GM21786 (cell line): ENCODE measurements around the gene HUS1B.
"Not testable (repeated sequence)": the region's sequence is repeated elsewhere in the genome, so short reads cannot be mapped to it uniquely, and the experiment has no call there.

Experiments
- ATAC-seq: cut with Tn5 transposase; IDR thresholded peaks from one replicate; pipeline ENCODE4 v1.9.1; 2021; ENCODE audit not compliant: unreplicated experiment

Gene HUS1B

DNA sequence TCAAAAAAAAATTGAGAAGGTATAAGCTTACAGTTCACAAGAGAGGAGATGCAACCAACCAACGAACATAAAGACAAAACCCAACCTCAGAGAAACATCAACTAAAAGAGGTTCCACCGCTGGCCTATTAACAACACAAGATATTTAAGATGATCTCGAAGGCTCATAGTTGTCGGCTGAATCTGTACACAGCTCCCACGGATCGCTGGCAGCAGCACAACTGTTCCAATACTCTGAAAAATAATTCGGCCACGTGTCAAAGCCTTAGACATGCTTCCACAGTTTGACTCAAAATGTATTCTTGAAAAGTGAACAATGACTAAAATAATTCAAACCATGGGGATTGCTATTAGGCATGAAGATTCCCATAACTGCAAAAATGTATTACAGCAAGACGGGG lies 22.4 kb upstream of the HUS1B start:
- ATAC-seq, result no peak

DNA sequence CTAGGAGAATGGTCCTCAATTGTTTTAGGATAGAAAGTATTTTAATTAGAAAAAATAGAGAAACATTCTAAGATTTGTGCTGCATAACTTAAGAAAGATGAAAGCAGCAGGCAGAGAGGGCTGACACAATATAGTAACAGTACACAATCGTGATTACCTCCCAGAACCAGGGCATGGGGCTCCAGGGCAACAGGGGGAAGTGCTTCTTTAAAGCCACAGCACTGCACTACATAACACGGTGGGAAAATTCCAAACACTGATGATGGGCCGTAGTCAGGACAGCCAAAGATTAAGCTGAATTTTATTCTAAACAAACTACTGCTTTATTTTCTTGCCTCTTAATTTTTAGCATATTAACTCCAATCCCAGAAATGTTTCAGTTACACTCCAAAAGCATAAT lies 21.6 kb upstream of the HUS1B start:
- no peak for ATAC-seq

DNA sequence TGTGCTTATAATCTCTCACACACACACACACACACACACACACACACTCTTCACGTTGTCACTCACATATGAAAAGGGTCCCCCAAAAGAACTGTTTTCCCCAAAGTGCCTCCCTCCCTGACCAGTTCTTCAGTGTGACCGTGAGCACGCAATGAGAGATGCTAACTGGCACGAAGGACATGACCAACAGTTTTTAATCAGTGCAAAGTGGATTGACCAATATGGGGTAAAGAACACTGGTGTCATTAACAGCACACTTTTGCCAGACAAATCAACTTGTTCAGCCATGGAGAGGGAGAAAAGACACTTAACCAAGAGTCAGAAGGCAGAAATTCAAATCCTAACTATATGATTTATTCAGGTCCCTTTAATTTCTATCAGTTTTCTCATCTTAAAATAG lies 21.0 kb upstream of the HUS1B start:
- no peak for ATAC-seq

DNA sequence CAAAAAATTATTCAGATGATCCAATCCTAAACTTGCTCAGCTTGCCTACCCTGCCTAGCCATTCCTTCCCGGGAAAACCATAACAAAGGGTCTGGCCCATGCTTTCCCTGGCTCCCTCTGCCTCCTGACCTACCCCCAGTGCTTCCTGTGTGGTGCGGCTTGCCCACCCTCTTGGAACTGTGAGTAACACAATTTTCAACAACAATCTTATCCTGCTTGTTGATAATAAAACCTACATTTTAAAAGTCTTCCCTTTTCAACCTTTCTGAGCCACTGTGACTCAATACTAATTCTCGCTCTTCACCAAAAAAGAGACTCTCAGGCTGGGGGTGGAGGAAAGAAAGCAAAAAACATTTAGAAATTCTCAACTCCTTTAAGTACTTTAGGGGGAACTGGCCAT lies 18.1 kb upstream of the HUS1B start:
- no peak for ATAC-seq

DNA sequence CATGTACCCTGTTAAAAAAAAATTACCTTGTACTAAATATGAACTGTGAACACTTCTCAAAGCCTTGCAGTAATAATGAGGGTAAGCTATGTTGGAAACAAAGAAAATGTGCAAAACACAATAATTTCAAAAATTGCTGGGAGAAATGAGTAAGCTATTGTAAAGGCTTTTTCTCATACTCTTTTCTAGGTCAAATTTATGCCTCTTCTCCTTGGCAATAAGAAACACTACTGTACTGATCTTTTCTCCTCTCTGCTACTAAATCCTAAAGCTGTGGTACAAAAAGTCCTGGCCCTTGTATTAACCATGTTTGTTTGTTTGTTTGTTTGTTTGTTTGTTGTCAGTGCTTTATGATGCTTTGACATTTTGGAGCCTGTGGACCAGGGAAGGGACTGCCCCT lies 17.5 kb upstream of the HUS1B start:
- ATAC-seq, result no peak

DNA sequence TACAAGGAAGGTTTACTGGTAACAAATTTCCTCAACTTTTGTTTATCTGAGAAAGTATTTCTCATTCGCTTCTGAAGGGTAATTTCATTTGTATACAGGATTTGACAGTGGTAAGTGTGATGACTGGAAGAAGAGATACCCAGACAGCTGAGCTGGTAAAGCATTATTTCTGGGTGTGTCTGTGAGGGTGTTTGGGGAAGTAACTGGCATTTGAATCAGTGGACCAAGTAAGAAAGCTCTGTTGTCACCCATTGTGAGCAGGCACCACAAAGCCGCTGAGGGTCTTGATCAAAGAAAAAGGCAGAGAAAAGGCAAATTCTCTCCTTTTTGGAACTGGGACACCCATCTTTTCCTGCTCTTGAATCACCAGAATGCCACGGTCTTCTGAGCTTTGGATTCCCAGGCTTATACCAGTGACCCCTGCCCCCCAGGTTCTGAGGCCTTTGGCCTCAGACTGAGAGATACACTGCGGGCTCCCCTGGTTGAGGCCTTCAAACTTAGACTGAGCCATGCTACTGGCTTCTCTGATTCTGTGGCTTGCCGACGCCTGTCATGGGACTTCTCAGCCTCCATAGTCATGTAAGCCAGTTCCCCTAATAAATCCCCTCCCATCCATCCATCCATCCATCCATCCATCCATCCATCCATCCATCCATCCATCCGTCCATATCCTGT lies 10.5 kb upstream of the HUS1B start:
- ATAC-seq, result no peak

DNA sequence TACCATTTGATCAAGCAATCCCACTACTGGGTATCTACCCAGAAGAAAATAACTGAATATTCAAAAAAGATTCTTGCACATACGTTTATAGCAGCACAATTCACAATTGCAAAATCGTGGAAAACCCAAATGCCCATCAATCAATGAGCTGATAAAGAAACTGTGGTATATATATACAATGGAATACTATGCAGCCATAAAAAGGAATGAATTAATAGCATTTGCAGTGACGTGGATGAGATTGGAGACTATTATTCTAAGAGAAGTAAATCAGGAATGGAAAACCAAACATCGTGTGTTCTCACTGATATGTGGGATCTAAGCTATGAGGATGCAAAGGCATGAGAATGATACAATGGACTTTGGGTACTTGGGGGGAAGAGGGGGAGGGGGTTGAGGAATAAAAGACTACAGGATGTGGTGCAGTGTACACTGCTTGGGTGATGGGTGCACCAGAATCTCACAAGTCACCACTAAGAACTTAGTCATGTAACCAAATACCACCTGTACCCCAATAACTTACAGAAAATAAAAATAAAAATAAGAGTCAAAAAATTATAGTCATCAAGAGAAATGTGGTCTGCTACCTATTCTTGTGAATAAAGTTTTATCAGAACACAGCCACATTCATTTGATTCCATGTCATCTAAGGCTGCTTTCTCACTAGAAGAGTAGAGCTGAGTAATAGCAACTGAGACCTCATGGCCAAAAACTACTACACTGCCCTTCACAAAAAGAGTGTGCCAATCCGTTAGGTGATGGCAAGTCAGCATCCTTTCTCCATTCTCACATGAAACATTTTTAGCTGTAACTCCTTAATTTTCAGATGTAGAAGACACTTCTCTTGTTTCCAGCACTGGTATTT lies 8.7 kb upstream of the HUS1B start:
- ATAC-seq, result no peak

DNA sequence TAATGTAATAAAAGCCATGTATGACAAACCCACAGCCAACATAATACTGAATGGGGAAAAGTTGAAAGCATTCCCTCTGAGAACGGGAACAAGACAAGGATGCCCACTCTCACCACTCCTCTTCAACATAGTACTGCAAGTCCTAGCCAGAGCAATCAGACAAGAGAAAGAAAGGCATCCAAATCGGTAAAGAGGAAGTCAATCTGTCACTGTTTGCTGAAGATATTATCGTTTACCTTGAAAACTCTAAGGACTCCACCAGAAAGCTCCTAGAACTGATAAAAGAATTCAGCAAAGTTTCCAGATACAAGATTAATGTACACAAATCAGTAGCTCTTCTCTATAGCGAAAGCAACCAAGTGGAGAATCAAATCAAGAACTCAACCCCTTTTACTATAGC lies 6.9 kb upstream of the HUS1B start:
- not testable (repeated sequence) for ATAC-seq

DNA sequence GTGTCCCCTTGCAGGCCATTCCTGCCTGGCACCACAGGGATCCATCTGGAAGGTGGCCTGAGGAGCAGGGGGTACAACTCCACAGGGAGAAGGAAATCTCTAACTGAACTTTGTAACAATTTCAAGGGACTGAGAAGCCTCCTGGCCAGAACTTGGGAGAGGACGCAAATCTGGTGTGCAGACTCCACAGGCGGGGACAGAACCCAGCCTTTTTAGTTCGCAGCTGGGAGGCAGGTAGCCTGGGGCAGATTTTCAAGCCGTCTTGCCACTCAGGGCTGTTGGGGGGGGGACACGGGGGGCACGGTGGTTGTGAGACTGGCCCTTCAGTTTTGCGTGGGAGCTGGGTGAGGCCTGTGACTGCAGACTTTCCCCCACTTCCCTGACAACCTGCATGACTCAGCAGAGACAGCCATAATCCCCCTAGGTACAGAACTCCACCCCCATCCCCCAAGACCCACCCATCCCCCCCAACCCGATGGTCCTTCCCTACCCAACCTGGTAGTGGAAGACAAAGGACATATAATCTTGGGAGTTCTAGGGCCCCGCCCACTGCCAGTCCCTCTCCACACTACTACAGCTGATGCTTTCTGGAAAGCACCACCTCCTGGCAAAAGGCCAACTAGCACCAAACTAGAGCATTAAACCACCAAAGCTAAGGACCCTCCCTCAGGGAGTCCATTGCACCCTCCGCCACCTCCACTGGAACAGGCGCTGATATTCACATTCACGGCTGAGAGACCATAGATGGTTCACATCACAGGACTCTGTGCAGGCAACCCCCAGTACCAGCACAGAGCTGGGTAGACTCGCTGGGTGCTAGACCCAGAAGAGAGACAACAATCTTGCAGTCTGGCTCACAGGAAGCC lies 3.0 kb upstream of the HUS1B start:
- no peak for ATAC-seq

DNA sequence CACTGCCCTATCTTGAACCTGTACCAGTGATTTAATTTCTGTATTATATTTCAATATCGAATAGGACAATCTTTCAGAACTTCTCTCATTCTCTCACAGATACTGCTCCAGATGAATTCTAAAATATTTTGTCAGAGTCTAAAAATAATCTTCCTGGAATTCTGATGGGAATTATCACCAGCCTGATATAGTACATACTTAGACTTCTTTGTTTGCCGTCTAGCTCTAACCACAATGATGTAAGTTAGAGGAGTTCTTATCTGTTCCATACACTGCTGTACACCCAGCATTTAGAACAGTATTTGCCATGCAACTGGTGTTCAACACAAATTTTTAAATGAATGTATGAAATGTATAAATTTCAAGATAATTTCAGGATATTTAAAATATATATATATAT lies 1.3 kb upstream of the HUS1B start:
- ATAC-seq, result no peak

DNA sequence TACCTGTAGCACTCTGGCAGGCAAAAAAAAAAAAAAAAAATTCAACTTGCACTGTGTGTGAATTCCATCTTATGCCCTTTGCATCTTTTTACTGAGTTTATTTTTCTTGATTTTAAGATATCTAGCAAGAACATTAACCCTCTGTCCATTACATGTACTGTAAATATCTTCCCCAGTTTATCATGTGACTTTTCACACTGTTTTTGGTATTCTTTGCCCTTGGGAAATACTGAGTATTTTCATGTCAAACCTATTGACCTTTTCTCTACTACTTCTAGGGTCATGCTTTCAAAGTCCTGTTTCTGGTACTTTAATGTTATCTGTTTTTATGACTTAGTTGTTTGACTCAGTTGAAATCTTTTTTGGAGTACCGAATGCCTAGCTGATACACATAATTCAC lies 843 bp upstream of the HUS1B start:
- ATAC-seq, result no peak

DNA sequence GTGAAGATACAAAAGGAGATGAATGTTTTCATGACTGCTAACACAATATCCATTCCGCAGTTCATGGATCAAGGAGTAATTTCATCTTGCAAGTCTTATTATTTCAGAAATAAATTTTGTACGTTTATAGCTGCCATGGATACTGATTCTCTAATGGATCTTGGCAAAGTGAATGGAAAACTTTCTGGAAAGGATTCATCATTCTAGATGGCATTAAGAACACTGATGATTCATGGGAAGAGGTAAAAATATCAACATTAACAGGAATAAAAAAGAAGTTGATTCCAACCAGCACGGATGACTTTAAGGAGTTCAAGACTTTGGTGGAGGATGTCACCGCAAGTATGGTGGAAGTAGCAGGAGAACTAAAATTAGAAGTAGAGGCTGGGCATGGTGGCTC lies 2.8 kb downstream of the HUS1B start:
- ATAC-seq, result no peak

DNA sequence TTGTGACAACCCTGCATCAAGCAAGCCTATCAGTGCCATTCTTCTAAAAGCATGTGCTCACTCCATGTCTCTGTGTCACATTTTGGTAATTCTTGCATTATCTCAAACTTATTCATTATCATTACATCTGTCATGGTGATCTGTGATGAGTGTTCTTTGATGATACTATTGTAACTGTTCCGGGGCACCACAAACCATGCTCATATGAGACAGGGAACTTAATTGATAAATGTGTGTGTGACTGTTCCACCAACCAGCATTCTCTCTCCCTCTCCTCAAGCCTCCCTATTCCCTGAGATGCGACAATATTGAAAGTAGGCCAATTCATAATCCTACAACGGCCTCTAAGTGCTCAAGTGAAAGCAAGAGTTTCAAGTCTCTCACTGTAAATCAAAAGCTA lies 4.0 kb downstream of the HUS1B start:
- no peak for ATAC-seq

DNA sequence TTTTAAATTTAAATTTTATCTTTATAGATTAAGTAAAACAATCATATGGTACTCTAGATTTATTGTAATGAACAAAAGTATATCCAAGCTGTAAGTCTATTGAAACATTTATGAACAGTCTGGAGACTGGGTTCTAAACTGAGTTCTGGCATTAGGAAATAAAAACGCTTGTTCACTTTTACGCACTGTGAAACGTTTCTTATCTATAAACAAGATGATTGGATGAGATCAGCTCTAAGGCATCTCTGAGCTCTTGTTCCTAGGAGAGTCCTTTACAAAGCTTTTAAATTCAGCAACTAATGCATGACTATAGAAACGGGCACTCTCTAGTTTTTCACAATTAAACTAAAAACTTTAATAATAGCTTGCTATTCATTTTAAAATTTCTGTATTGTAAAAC lies 6.8 kb downstream of the HUS1B start:
- no peak for ATAC-seq

DNA sequence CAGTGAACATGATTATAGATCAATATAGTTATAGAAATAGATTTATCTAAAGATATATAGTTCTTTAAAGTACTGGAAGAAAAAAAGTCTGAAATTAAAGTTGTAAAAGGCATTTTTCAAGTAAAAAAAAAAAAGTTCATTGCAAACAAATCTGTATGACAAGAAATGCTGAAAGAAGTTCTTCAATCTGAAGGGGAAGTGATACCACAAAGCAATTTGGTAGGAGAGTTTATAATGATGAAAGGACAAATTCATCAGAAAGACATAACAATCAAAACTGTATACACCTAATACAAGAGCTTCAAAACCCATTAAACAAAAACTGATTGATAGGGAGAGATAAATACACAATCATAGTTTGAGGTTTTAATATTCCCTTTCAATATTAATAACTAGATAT lies 14.1 kb downstream of the HUS1B start:
- ATAC-seq, result no peak

DNA sequence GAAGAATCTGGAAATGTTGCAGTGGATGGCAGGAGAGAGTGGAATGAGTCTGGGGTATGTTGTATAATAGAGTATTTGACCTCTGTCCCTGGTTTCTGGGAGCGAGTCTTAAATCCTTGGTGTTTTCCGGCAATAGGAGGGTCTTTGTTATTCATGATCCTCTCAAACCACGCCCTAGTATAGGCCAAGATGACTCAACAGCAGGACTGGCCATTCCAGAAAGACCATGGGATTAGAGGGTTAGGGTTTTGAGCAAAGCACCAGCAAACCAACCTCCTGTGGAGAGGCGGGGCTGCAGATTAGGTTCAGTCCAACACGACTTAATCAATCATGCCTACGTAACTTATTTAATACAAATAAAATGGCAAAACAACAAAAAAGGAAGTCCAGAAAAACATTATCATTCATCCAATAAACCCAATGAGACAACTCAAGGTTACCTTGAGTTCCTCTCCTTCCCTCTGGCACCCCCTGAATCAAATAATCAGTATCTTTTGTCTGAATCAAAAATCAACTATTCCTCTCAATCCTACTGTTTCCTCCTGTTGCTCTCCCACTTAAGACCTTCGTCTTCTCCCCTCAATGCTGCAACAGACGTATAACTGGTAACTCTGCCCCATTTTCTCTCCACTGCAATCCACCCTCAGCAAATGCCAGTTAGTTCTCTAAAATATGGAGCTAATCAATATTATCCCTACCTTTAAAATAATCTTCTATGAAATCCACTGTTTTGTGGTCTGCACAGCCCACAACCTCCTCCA lies 15.5 kb downstream of the HUS1B start:
- no peak for ATAC-seq

DNA sequence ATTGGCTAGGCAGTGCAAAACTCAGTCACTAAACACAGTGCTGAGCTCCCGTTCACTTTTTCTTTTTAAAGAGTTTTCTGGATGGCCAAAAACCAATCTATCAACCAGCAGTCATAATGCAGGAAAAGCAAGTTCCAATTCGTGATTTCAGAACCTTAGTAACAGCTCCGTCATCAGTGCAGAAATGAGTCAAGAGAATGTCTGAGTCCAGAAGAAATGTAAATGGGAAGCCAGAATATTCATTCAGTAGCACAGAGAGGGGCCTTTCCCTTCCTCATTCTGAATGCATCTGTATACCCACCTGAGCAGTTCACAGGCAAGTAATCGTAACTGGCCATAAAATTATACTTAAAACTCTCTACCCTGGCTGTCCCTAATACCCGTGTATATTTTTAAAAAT lies 20.4 kb downstream of the HUS1B start:
- ATAC-seq, result peak; percentile 86

DNA sequence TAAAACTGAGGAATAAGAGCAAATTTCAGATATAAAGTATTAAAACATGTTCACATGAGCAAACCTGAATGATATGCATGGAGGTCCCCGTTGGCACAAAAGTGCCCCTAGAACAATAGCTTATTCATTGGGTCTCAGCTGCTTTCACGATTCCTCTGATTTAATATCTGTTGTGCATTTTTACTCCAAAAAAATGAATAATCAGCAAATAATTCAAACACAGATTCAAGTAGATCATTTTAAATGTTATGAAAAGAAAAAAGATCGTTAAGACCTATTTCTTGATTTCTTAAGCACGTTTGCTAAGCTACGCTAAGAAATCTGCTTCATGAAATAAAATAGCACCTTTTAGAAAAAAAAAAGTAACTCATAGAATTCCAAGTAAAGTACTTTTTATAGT lies 21.7 kb downstream of the HUS1B start:
- no peak for ATAC-seq

DNA sequence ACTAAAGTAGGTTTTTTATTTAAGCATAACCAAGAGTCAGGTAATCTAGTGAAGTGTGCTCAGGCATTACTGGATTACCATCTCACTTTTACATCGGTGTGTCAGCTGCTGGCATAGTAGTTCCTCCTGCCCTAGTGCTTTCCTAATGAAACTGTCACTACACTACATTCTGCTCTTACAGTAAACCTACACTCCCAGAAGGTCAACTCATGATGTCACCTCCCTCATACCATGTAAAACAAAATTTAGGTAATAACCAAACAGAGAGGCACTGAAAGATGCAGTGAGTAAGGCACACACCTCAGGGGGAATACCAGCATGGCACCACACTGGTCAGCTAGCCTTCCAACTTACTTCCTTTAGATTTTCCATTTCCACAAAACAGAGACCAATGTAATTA lies 23.3 kb downstream of the HUS1B start:
- no peak for ATAC-seq

DNA sequence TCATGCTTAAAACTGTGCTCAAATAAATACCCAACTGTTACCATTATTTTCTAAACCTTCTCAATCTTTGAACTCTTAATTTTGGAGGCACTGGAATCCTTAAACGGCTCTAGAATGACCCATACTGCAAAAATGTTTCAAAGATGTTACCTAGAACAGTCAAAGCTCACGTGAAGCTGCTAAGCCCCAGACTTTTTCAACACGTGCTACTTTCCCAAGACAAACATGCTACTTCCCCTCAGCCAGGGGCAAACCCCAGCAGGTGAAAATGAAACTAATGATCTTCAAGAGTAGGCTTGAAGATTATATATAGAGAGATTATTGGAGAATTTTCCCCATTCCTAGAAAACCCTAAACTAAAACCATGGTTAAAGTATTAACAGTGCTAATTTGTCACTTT lies 28.1 kb downstream of the HUS1B start:
- ATAC-seq, result no peak

DNA sequence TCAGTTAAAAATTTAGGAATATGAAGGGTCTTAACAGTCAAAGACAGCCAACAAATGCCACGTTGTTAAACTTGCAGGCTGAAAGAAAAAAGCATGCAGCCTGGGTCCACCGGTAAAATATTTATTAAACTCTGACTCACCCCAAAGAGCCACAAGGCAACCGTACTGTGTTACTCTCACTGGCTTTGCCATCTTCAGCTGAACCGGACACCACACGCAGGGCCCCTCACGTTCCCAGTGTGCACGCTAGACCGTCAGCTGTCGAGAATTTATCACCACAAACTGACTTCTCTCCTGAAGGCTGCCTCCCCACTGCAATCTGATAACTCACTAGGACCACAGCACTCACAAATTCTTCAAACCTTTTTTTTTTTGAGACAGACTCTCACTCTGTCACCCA lies 30.7 kb downstream of the HUS1B start:
- no peak for ATAC-seq
